Naive thymus-derived CD4-positive, alpha-beta T cell (primary cell): ENCODE results near the gene ABR. TPM values are rescaled to one million over a fixed set of nuclear protein-coding genes. Genes with fewer than 3 reads are reported as not detected.

Experiments
- ATAC-seq: fragments of 150-1000 bp; cut with Tn5 transposase; 2 replicates; pipeline ENCODE4 v1.10.0; 2021; ENCODE audit warnings: mild to moderate bottlenecking, moderate library complexity
- CTCF ChIA-PET: fragments of 350-600 bp; sonication (Branson Sonifier 250); formaldehyde crosslinking; loops from one replicate; lab custom pipeline; 2021; ENCODE audit warnings: antibody characterized with exemption; lab: Charles Lee
- POLR2A ChIA-PET: fragments of 350-600 bp; sonication (Branson Sonifier 250); formaldehyde crosslinking; loops from one replicate; lab custom pipeline; 2021; ENCODE audit warnings: antibody characterized with exemption, inconsistent platforms; lab: Charles Lee
- DNase-seq, 9 donors: peaks; one replicate each; pipeline versions ENCODE4 v3.0.0 to v3.0.0-alpha.2; 2020 to 2022; ENCODE audit warnings: mixed read lengths in 1 of 9
- H3K27ac ChIP-seq: one replicate; pipeline ENCODE4 v1.7.0; 2013; ENCODE audit warnings: mild to moderate bottlenecking, low read depth, low read length, moderate library complexity
- H3K27me3 ChIP-seq, 2 donors: one replicate each; pipeline ENCODE4 v1.7.0; 2013; ENCODE audit warnings: low read length in 2 of 2, mild to moderate bottlenecking in 2 of 2, moderate library complexity in 2 of 2; ENCODE audit not compliant: control insufficient read depth in 2 of 2, insufficient read depth in 2 of 2
- H3K36me3 ChIP-seq, 3 experiments: 1 replicate in 2 of 3; 2 replicates in 1 of 3; pipeline ENCODE4 v1.7.0; 2013; ENCODE audit warnings: low read length in 3 of 3, mild to moderate bottlenecking in 3 of 3, moderate library complexity in 1 of 3; ENCODE audit not compliant: insufficient read depth in 3 of 3, control insufficient read depth in 2 of 3
- H3K4me1 ChIP-seq, 2 donors: one replicate each; pipeline ENCODE4 v1.7.0; 2013; ENCODE audit warnings: low read length in 2 of 2, mild to moderate bottlenecking in 2 of 2, moderate library complexity in 1 of 2; ENCODE audit not compliant: control insufficient read depth in 2 of 2, insufficient read depth in 2 of 2
- H3K4me3 ChIP-seq: 2 replicates; pipeline ENCODE4 v1.7.0; 2013; ENCODE audit warnings: mild to moderate bottlenecking, low read length
- H3K9me3 ChIP-seq, 3 experiments: 1 replicate in 2 of 3; 2 replicates in 1 of 3; pipeline ENCODE4 v1.7.0; 2013; ENCODE audit warnings: low read length in 3 of 3; ENCODE audit not compliant: control insufficient read depth in 2 of 3
- H3K27ac Mint-ChIP-seq, 9 donors: one replicate each; pipeline ENCODE4 v1.8.0; 2020 to 2022; ENCODE audit warnings: mixed read lengths in 9 of 9, mild to moderate bottlenecking in 8 of 9, moderate library complexity in 5 of 9, inconsistent platforms in 2 of 9
- H3K27me3 Mint-ChIP-seq, 5 donors: one replicate each; pipeline ENCODE4 v1.8.0; 2021 to 2022; ENCODE audit warnings: mixed read lengths in 5 of 5, mild to moderate bottlenecking in 1 of 5
- H3K36me3 Mint-ChIP-seq, 5 donors: one replicate each; pipeline ENCODE4 v1.8.0; 2020 to 2022; ENCODE audit warnings: mixed read lengths in 5 of 5, mild to moderate bottlenecking in 3 of 5, inconsistent platforms in 1 of 5
- H3K4me1 Mint-ChIP-seq, 7 donors: one replicate each; pipeline ENCODE4 v1.8.0; 2020 to 2022; ENCODE audit warnings: mixed read lengths in 7 of 7, mild to moderate bottlenecking in 3 of 7, inconsistent platforms in 1 of 7
- H3K4me3 Mint-ChIP-seq, 10 donors: one replicate each; pipeline ENCODE4 v1.8.0; 2020 to 2022; ENCODE audit warnings: mild to moderate bottlenecking in 10 of 10, mixed read lengths in 10 of 10, moderate library complexity in 6 of 10, inconsistent platforms in 2 of 10
- H3K9me3 Mint-ChIP-seq, 11 donors: one replicate each; pipeline ENCODE4 v1.8.0; 2020 to 2022; ENCODE audit warnings: mixed read lengths in 11 of 11, mild to moderate bottlenecking in 4 of 11, inconsistent platforms in 1 of 11, moderate library complexity in 1 of 11
- intact Hi-C, 2 donors: fragments of 100-400 bp; cut with micrococcal nuclease; formaldehyde crosslinking; loops; one replicate each; pipeline ENCODE4 v1.15.1; 2023
- polyA plus RNA-seq, 2 donors: library from polyadenylated mRNA; unstranded; fragments of 300-500 nt; fragmentation: Illumina TruSeq; gene quantifications; one replicate each; pipeline ENCODE4 v1.2.3, GENCODE V29; 2021
- total RNA-seq, 6 experiments: library from RNA in 5 of 6; stranded (reverse) in 5 of 6; gene quantifications; 1 replicate in 5 of 6; 2 replicates in 1 of 6; pipeline ENCODE4 v1.2.3 and lab custom pipeline; 2021 to 2026

ABR gene
- total and polyA plus RNA-seq, 7 experiments from 2014 or later, result 13.1 to 152 (median 139) TPM

GRCh38 chr17:1024076-1024475, 155.7 kb downstream of the ABR start:
- intact Hi-C loops, result no loop called here
- Histone ChIP-seq H3K4me3 (no peak overlapping the region), H3K36me3 (peaks cover 0 to 16% (median 0%) of the 10 kb centered on the region in 3 experiments), H3K27me3 (no peaks in the 10 kb centered on the region), H3K9me3 (no peaks in the 10 kb centered on the region), H3K4me1 (no peaks in the 10 kb centered on the region), H3K27ac (no peak overlapping the region)
- H3K36me3 Mint-ChIP-seq, result peaks cover 0 to 14% (median 0%) of the 10 kb centered on the region in 5 donors
- peaks cover 0 to 14% (median 0%) of the 10 kb centered on the region in 7 donors for H3K4me1 Mint-ChIP-seq
- ATAC-seq, result no peak
- no peak overlapping the region for H3K27ac Mint-ChIP-seq
- no peaks in the 10 kb centered on the region for H3K9me3 Mint-ChIP-seq
- ChIA-PET POLR2A (interaction anchor here (0.8 kb wide), 1 partner anchor 242 kb away, joined by 3 read pairs; the partner anchor contains the start of gene GLOD4), CTCF (no interaction called here)
- H3K4me3 Mint-ChIP-seq, result no peak overlapping the region
- DNase-seq, result no peak
- H3K27me3 Mint-ChIP-seq, result no peaks in the 10 kb centered on the region

- POLR2A ChIA-PET, result no interaction called here
- intact Hi-C loops, result no loop called here
- H3K4me3 Mint-ChIP-seq, result no peak overlapping the region
These were observed 157.3 kb downstream of the ABR start for GRCh38 chr17:1022278-1023024.

GRCh38 chr17:1021147-1021546, 158.6 kb downstream of the ABR start:
- Mint-ChIP-seq H3K36me3 (peaks cover 0 to 14% (median 0%) of the 10 kb centered on the region in 5 donors), H3K27me3 (no peaks in the 10 kb centered on the region), H3K4me3 (no peak overlapping the region), H3K27ac (no peak overlapping the region), H3K9me3 (no peaks in the 10 kb centered on the region), H3K4me1 (peaks cover 0 to 14% (median 0%) of the 10 kb centered on the region in 7 donors)
- H3K4me3 ChIP-seq, result no peak overlapping the region
- H3K9me3 ChIP-seq, result no peaks in the 10 kb centered on the region
- DNase-seq (no peak), ATAC-seq (no peak)
- CTCF ChIA-PET, result no interaction called here
- H3K27me3 ChIP-seq, result no peaks in the 10 kb centered on the region
- no peak overlapping the region for H3K27ac ChIP-seq
- peaks cover 0 to 5% (median 0%) of the 10 kb centered on the region in 3 experiments for H3K36me3 ChIP-seq
- no peaks in the 10 kb centered on the region for H3K4me1 ChIP-seq
- intact Hi-C loops, result no loop called here
- POLR2A ChIA-PET, result no interaction called here

More at GRCh38 chr17:1022278-1023024, 157.3 kb downstream of the ABR start:
- H3K27ac Mint-ChIP-seq, result peak overlapping the region in 1 of 9 donors; percentile 48
- H3K4me1 Mint-ChIP-seq, result peaks cover 0 to 14% (median 0%) of the 10 kb centered on the region in 7 donors
- peaks cover 0 to 12% (median 0%) of the 10 kb centered on the region in 3 experiments for H3K36me3 ChIP-seq
- CTCF ChIA-PET, result no interaction called here
- DNase-seq (no peak), ATAC-seq (no peak)
- H3K27me3 Mint-ChIP-seq, result no peaks in the 10 kb centered on the region
- no peak overlapping the region for H3K27ac ChIP-seq
- H3K4me1 ChIP-seq, result no peaks in the 10 kb centered on the region
- H3K4me3 ChIP-seq, result no peak overlapping the region
- H3K36me3 Mint-ChIP-seq, result peaks cover 0 to 14% (median 0%) of the 10 kb centered on the region in 5 donors
- no peaks in the 10 kb centered on the region for H3K9me3 Mint-ChIP-seq
- no peaks in the 10 kb centered on the region for H3K27me3 ChIP-seq
- no peaks in the 10 kb centered on the region for H3K9me3 ChIP-seq

GRCh38 chr17:1019451-1019850, 160.3 kb downstream of the ABR start:
- ChIA-PET POLR2A (no interaction called here), CTCF (no interaction called here)
- Histone ChIP-seq H3K4me1 (no peaks in the 10 kb centered on the region), H3K36me3 (peaks cover 0 to 4% (median 0%) of the 10 kb centered on the region in 3 experiments), H3K4me3 (no peak overlapping the region), H3K9me3 (no peaks in the 10 kb centered on the region), H3K27ac (no peak overlapping the region), H3K27me3 (no peaks in the 10 kb centered on the region)
- H3K4me3 Mint-ChIP-seq, result no peak overlapping the region
- H3K4me1 Mint-ChIP-seq, result peaks cover 0 to 6% (median 0%) of the 10 kb centered on the region in 7 donors
- ATAC-seq (no peak), DNase-seq (no peak)
- H3K27ac Mint-ChIP-seq, result peak overlapping the region in 1 of 9 donors; percentile 62
- no peaks in the 10 kb centered on the region for H3K27me3 Mint-ChIP-seq
- no peaks in the 10 kb centered on the region for H3K9me3 Mint-ChIP-seq
- H3K36me3 Mint-ChIP-seq, result peaks cover 0 to 6% (median 0%) of the 10 kb centered on the region in 5 donors
- intact Hi-C loops, result no loop called here

- Histone ChIP-seq H3K27me3 (no peaks in the 10 kb centered on the region), H3K4me3 (no peak overlapping the region), H3K36me3 (peaks cover 0 to 6% (median 0%) of the 10 kb centered on the region in 3 experiments), H3K27ac (no peak overlapping the region), H3K9me3 (no peaks in the 10 kb centered on the region), H3K4me1 (no peaks in the 10 kb centered on the region)
- CTCF ChIA-PET, result interaction anchor here (0.6 kb wide), 1 partner anchor 561 kb away, joined by 5 read pairs; no protein-coding TSS in a partner anchor
- no peak overlapping the region for H3K27ac Mint-ChIP-seq
- H3K9me3 Mint-ChIP-seq, result no peaks in the 10 kb centered on the region
- peaks cover 0 to 6% (median 0%) of the 10 kb centered on the region in 7 donors for H3K4me1 Mint-ChIP-seq
- intact Hi-C loops, result no loop called here
- no peak for ATAC-seq
- no peak overlapping the region for H3K4me3 Mint-ChIP-seq
- no peak for DNase-seq
- H3K36me3 Mint-ChIP-seq, result peaks cover 0 to 6% (median 0%) of the 10 kb centered on the region in 5 donors
- no peaks in the 10 kb centered on the region for H3K27me3 Mint-ChIP-seq
- POLR2A ChIA-PET, result no interaction called here
These were observed 161.2 kb downstream of the ABR start for GRCh38 chr17:1018547-1018946.

- ATAC-seq (no peak), DNase-seq (no peak)
- intact Hi-C loops, result no loop called here
- H3K36me3 ChIP-seq, result peaks cover 0 to 50% (median 7%) of the 10 kb centered on the region in 3 experiments
- no peaks in the 10 kb centered on the region for H3K9me3 ChIP-seq
- H3K4me3 ChIP-seq, result no peak overlapping the region
- no peak overlapping the region for H3K27ac ChIP-seq
- Mint-ChIP-seq H3K4me1 (no peaks in the 10 kb centered on the region), H3K9me3 (no peaks in the 10 kb centered on the region), H3K27me3 (no peaks in the 10 kb centered on the region), H3K36me3 (peaks cover 0 to 5% (median 0%) of the 10 kb centered on the region in 5 donors), H3K4me3 (no peak overlapping the region), H3K27ac (no peak overlapping the region)
- H3K27me3 ChIP-seq, result no peaks in the 10 kb centered on the region
- CTCF ChIA-PET, result no interaction called here
- H3K4me1 ChIP-seq, result no peaks in the 10 kb centered on the region
- POLR2A ChIA-PET, result no interaction called here
These were observed 166.1 kb downstream of the ABR start for GRCh38 chr17:1013729-1014090.
